Activated naive CD8-positive, alpha-beta T cell treated with anti-CD3 and anti-CD28 coated beads for 36 hours (primary cell): ENCODE data around the gene LIN9. TPM values are rescaled to one million over a fixed set of nuclear protein-coding genes. Genes with fewer than 3 reads are reported as not detected.

Experiments
- DNase-seq: peaks from one replicate; pipeline ENCODE4 v3.0.0; 2021
- H3K27ac Mint-ChIP-seq: one replicate; pipeline ENCODE4 v1.8.0; 2022; ENCODE audit warnings: mild to moderate bottlenecking, moderate library complexity, mixed read lengths
- H3K27me3 Mint-ChIP-seq: one replicate; pipeline ENCODE4 v1.8.0; 2022; ENCODE audit warnings: mild to moderate bottlenecking, mixed read lengths
- H3K36me3 Mint-ChIP-seq: one replicate; pipeline ENCODE4 v1.8.0; 2021; ENCODE audit warnings: mild to moderate bottlenecking, mixed read lengths
- H3K4me1 Mint-ChIP-seq: one replicate; pipeline ENCODE4 v1.8.0; 2021; ENCODE audit warnings: mixed read lengths
- H3K4me3 Mint-ChIP-seq: one replicate; pipeline ENCODE4 v1.8.0; 2022; ENCODE audit warnings: mild to moderate bottlenecking, moderate library complexity, mixed read lengths
- H3K9me3 Mint-ChIP-seq: one replicate; pipeline ENCODE4 v1.8.0; 2022; ENCODE audit warnings: mixed read lengths
- total RNA-seq, 2 experiments: library from RNA; stranded (reverse); gene quantifications; one replicate each; pipeline ENCODE4 v1.2.3, GENCODE V29; 2021

The LIN9 gene
- total RNA-seq, 2 experiments from 2014 or later, result 10.5 to 11.1 TPM

DNA sequence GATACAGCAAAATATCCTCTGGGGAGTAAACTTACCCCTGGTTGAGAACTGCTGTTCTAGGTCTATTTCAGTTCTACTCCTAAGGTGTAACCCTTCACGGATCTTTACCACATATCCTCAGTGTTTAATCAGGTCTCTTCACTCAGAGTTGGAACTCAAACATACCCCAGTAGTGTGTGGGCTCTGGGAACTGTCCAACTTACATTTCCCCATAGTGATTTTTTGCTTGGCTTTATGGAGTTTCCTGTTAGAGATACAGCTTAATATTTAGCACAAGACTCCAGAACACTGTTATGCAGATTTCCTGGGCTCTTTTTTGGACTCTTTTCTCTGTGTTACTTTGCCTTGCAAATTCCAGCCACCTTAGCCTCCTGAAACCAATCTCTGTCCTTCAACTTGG, 26.7 kb upstream of the LIN9 start:
- no peak for DNase-seq
- Mint-ChIP-seq H3K36me3 (no peaks in the 10 kb centered on the region), H3K27me3 (no peaks in the 10 kb centered on the region), H3K4me3 (no peak overlapping the region), H3K9me3 (peaks cover 3% of the 10 kb centered on the region), H3K27ac (no peak overlapping the region), H3K4me1 (peaks cover 10% of the 10 kb centered on the region)

DNA sequence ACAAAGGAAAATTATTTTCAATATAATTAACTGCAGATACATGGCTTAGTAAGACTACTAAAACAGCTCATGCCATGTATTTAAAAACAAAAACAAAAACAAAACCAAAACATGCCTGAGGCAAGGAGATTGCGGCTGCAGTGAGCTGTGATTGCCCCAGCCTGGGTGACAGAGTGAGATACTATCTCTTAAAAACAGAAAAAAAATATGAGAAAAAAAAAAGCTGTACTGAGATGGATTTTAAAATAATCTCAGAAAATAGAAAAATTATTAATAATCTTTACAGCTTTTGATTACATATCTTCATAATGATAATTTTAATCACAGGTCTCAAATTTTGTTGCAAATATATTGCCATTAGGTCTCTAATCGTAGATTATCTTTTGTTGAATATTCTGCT, 24.0 kb upstream of the LIN9 start:
- DNase-seq, result no peak
- no peak overlapping the region for H3K27ac Mint-ChIP-seq
- H3K36me3 Mint-ChIP-seq, result no peaks in the 10 kb centered on the region
- H3K4me1 Mint-ChIP-seq, result peaks cover 10% of the 10 kb centered on the region
- H3K4me3 Mint-ChIP-seq, result peak overlapping the region; percentile 48
- no peaks in the 10 kb centered on the region for H3K9me3 Mint-ChIP-seq
- no peaks in the 10 kb centered on the region for H3K27me3 Mint-ChIP-seq

DNA sequence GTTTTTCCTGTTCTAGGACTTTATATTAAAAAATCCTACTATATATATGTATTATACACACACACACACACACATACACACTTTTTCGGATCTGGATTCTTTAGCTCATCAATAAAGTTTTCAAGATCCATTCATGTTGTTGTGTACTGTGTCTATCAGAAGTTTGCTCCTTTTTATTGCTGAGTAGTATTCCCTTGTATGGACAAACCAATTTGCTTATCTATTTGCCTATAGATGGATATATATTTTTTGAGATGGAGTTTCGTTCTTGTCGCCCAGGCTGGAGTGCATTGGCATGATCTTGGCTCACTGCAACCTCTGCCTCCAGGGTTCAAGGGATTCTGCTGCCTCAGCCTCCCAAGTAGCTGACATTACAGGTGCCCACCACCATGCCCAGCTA, 20.3 kb upstream of the LIN9 start:
- Mint-ChIP-seq H3K4me1 (peaks cover 6% of the 10 kb centered on the region), H3K27ac (no peak overlapping the region), H3K9me3 (no peaks in the 10 kb centered on the region), H3K4me3 (no peak overlapping the region), H3K27me3 (no peaks in the 10 kb centered on the region), H3K36me3 (no peaks in the 10 kb centered on the region)
- no peak for DNase-seq

DNA sequence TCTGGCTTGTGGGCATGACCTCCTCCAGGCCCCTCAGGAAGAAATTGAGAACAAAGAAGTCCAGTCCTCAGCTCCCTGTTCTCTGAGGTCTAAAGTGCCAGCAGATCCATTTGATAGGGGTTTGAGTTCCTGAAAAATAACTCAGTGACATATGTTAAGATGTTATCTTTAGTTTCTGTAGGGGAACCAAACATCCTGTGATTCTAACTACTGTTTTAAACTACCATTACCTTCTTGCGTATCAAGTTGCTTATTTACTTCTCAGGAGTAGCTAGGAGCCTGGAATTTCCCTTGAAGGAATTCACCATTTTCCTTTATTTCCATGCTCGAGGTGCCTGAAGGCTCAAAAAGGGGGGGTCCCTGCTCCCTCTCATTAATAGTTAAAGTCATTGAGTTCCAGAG, 18.8 kb upstream of the LIN9 start:
- Mint-ChIP-seq H3K36me3 (no peaks in the 10 kb centered on the region), H3K27ac (no peak overlapping the region), H3K4me3 (no peak overlapping the region), H3K9me3 (no peaks in the 10 kb centered on the region), H3K27me3 (peaks cover 4% of the 10 kb centered on the region), H3K4me1 (no peaks in the 10 kb centered on the region)
- DNase-seq, result no peak

DNA sequence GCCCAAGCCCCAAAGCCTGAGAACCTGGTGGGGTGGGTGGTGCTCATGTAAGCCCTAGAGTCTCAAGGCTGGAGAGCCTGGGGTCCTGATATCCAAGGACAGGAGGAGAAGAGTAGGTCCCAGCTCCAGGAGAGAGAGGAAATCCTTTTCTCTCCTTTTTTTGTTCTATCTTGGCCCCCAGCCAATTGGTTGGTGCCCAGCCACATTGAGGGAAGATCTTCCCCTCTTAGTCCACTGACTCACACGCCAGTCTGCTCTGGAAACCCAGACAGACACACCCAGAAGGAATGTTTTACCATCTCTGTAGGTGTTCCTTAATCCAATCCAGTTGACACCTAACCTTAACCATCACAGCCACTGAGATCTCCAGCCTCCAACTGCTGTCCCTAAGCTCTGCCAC, 16.2 kb upstream of the LIN9 start:
- H3K36me3 Mint-ChIP-seq, result no peaks in the 10 kb centered on the region
- peaks cover 4% of the 10 kb centered on the region for H3K27me3 Mint-ChIP-seq
- no peaks in the 10 kb centered on the region for H3K9me3 Mint-ChIP-seq
- no peaks in the 10 kb centered on the region for H3K4me1 Mint-ChIP-seq
- H3K27ac Mint-ChIP-seq, result no peak overlapping the region
- H3K4me3 Mint-ChIP-seq, result no peak overlapping the region
- no peak for DNase-seq

DNA sequence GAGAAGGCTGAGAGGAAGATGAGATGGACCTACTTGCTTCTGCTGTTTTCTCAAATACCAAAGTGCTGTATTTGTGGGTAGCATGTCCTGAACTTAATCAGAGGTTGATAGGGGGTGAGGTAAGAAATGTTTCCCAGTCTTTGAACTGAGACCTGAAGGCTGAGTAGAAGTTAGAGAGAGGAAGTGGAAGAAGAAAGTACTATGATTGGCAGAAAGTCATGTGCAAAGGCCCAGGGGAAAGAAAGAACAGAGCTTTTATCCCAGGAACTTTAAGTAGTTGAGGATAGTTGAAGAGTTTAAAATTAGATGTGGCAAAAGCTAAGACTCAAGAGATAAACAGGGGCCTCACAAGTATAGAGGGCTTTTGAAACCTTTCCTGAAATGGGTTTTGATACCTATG, 15.5 kb upstream of the LIN9 start:
- H3K4me3 Mint-ChIP-seq, result no peak overlapping the region
- H3K36me3 Mint-ChIP-seq, result no peaks in the 10 kb centered on the region
- no peaks in the 10 kb centered on the region for H3K9me3 Mint-ChIP-seq
- H3K4me1 Mint-ChIP-seq, result no peaks in the 10 kb centered on the region
- DNase-seq, result no peak
- H3K27me3 Mint-ChIP-seq, result peaks cover 4% of the 10 kb centered on the region
- H3K27ac Mint-ChIP-seq, result no peak overlapping the region

DNA sequence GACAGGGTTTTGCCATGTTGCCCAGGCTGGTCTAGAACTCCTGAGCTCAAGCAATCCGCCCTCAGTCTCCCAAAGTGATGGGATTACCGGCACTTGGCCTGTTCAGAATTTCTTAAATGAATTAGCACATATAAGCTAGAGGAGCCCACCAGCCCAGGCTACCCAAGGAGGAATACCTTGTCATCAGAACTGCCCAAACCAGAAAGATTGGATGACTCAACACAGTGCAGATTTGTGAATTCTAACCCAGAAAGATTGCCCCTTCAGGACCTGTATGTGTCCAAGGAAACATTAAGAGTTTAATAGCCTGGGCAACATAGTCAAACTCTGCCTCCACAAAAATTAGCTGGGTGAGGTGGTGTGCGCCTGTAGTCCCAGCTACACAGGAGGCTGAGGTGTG, 14.0 kb upstream of the LIN9 start:
- Mint-ChIP-seq H3K27ac (no peak overlapping the region), H3K9me3 (no peaks in the 10 kb centered on the region), H3K4me1 (no peaks in the 10 kb centered on the region), H3K27me3 (peaks cover 9% of the 10 kb centered on the region), H3K4me3 (no peak overlapping the region), H3K36me3 (no peaks in the 10 kb centered on the region)
- no peak for DNase-seq

DNA sequence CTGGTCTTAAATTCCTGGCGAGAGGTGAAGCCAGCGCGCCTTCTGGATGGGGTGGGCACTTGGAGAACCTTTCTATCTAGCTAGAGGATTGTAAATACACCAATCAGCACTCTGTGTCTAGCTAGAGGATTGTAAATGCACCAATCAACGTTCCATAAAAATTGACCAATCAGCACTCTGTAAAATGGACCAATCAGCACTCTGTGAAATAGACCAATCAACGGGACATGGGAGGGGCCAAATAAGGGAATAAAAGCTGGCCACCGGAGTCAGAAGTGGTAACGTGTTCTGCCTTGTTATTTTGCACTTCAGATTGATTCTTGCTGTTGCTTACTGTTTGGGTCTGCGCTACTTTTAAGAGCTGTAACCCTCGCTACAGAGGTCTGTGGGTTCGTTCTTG, 12.0 kb upstream of the LIN9 start:
- Mint-ChIP-seq H3K9me3 (no peaks in the 10 kb centered on the region), H3K27ac (no peak overlapping the region), H3K4me1 (no peaks in the 10 kb centered on the region), H3K4me3 (no peak overlapping the region), H3K36me3 (no peaks in the 10 kb centered on the region), H3K27me3 (peaks cover 20% of the 10 kb centered on the region)
- no peak for DNase-seq

DNA sequence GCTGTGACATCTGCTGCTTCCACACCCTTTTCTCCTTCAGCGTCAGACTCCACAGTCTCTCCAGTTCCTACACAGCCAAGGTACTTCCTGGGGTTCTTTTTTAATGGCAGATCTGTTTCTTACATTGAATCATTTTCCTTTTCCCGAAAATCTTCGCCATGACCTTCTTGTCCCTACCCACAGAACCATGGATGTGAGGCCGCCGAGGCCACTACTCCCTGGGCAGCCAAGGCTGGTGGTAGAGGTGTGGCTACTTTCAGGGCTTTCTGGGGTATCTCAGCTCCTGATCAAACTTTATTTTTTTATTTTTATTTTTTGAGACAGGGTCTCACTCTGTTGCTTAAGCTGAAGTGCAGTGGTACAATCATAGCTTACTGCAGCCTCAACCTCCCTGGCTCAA, 9.5 kb upstream of the LIN9 start:
- no peak overlapping the region for H3K27ac Mint-ChIP-seq
- no peak overlapping the region for H3K4me3 Mint-ChIP-seq
- H3K36me3 Mint-ChIP-seq, result no peaks in the 10 kb centered on the region
- H3K9me3 Mint-ChIP-seq, result no peaks in the 10 kb centered on the region
- peaks cover 31% of the 10 kb centered on the region for H3K27me3 Mint-ChIP-seq
- no peaks in the 10 kb centered on the region for H3K4me1 Mint-ChIP-seq
- no peak for DNase-seq

DNA sequence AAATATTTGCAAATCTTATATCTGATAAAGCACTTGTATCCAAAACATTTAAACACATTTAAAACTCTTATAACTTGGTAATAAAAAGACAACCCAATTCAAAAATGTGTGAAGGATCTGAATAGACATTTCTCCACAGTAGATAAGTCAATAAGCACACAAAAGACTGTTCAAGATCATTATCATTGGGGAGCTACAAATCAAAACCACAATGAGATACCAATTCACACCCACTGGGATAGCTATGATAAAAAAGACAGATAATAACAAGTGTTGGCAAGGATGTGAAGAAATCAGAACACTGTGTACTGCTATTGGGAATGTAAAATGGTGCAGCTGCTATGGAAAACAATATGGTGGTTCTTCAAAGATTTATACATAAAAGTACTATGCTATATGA, 5.1 kb upstream of the LIN9 start:
- DNase-seq, result no peak
- H3K36me3 Mint-ChIP-seq, result no peaks in the 10 kb centered on the region
- no peaks in the 10 kb centered on the region for H3K9me3 Mint-ChIP-seq
- peaks cover 13% of the 10 kb centered on the region for H3K4me1 Mint-ChIP-seq
- H3K4me3 Mint-ChIP-seq, result no peak overlapping the region
- peaks cover 59% of the 10 kb centered on the region for H3K27me3 Mint-ChIP-seq
- no peak overlapping the region for H3K27ac Mint-ChIP-seq

DNA sequence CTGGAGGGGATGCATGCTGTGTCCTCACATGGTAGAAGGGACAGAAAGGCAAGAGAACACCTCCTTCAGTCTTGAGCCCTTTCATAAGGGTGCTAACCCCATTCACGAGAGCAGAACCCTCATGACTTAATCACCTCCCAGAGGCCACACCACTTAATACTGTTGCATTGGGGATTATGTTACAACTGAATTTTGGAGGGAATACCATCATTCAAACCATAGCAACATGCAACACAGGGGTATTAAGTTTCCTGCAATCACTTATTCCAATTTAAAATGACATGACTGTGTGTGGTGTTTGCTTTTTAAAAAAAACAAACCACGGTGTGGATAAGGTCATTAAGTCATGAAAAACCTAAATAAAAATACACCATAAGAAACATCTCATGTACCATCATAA, 3.1 kb upstream of the LIN9 start:
- H3K9me3 Mint-ChIP-seq, result no peaks in the 10 kb centered on the region
- no peaks in the 10 kb centered on the region for H3K36me3 Mint-ChIP-seq
- peaks cover 51% of the 10 kb centered on the region for H3K27me3 Mint-ChIP-seq
- no peak for DNase-seq
- no peak overlapping the region for H3K4me3 Mint-ChIP-seq
- peaks cover 16% of the 10 kb centered on the region for H3K4me1 Mint-ChIP-seq
- no peak overlapping the region for H3K27ac Mint-ChIP-seq

DNA sequence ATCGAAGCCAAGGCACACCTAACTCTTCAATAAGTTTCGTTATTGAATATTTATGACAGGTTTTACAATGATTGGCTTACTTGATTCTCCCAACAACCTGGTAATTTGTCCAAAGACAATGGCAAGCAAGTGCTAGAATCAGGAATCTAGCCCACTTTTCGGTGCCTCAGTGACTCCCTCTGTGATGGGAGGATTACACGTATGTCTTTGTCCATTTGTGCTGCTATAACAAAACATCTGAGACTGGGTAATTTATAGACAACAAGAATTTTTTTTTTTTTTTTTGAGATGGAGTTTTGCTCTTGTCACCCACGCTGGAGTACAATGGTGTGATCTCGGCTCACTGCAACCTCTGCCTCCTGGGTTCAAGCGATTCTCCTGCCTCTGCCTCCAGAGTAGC, 2.4 kb upstream of the LIN9 start:
- Mint-ChIP-seq H3K27ac (no peak overlapping the region), H3K27me3 (peaks cover 47% of the 10 kb centered on the region), H3K4me1 (peaks cover 19% of the 10 kb centered on the region), H3K36me3 (no peaks in the 10 kb centered on the region), H3K4me3 (no peak overlapping the region), H3K9me3 (no peaks in the 10 kb centered on the region)
- DNase-seq, result no peak

DNA sequence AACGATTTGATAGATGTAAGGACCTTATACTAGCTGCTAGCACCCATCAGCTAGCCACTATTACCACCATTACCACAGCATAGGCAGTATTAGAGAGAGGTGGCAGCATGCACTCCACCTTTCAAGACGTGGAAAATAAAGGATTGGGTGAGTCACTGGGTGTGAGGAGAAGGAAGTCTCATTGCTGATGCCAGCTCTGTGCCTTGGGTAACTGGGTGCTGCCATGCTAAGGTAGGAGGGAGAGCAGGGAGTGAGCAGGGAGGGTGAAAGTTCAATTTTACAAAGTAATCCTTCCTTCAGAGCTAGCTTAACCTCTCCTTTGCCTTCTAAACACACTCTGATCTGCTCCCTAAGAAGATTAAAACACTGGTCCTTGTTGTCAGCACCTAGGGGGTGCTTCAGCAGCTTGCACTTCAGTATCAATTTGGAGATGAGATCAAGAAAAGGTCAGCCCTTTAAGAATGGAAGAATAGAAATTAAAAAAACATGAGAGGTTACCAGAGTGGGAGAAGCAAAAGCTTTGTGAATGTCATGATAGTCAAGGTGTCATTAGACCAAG, 1.8 kb upstream of the LIN9 start:
- no peak for DNase-seq
- H3K4me3 Mint-ChIP-seq, result no peak overlapping the region
- H3K4me1 Mint-ChIP-seq, result peaks cover 21% of the 10 kb centered on the region
- peaks cover 1% of the 10 kb centered on the region for H3K36me3 Mint-ChIP-seq
- H3K27me3 Mint-ChIP-seq, result peaks cover 41% of the 10 kb centered on the region
- H3K27ac Mint-ChIP-seq, result no peak overlapping the region
- no peaks in the 10 kb centered on the region for H3K9me3 Mint-ChIP-seq

DNA sequence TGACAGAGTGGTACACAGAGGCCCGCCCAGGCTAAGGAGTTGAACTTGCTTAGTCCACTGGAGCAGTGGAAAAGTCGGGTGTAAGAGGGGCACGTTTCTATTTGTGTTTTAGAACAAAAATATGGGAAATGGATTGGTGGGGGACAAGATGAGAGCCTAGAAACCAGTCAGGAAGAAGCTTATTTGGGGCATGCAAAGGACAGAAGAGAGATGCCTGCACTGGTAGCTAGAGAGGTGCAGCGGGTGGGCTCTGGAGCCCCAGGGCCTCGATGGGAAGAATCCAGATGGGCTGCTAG, 1.2 kb upstream of the LIN9 start:
- no peak for DNase-seq
- no peak overlapping the region for H3K4me3 Mint-ChIP-seq
- H3K27ac Mint-ChIP-seq, result no peak overlapping the region
- no peaks in the 10 kb centered on the region for H3K9me3 Mint-ChIP-seq
- H3K27me3 Mint-ChIP-seq, result peaks cover 37% of the 10 kb centered on the region
- H3K4me1 Mint-ChIP-seq, result peaks cover 24% of the 10 kb centered on the region
- H3K36me3 Mint-ChIP-seq, result peaks cover 4% of the 10 kb centered on the region

DNA sequence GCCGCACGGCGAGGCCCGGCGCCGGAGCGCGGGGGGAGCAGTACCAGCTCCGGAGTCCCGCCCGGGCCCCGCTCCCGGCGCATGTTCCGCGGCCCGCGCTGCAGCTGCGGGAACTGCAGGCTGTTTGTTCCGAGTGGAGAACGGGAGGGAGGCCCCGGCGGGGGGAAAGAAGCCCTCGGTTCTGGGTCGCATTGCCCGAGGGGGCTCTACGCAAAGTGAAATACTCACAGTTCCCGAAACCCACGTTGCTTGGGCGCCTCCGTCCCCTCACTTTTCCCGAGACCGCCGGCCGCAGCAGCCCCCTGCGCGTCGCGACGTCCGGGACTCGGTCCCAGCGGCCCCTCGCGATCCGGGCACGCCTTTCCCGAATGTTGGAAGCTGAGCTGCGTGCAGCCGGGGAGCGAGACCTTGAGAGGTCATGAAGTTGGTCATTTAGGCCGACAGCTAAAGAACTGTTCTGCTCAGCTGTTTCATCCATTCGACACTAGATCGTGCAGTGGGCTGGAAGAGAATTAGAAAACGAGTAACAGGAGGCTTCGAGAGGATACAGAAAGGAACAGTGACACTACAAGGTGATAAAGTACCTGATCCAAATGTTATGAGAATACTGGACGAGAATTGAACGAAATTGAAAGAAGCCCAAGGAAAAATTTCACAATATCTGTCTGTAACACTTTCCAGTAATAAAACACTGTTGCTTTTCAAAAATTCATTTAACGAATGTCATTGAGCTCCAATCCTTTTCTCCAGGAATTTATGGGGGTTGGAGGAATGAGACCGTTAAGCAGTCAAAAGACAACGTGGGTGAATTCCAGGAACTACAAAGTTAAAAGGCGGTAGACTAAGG, 657 bp upstream of the LIN9 start:
- Mint-ChIP-seq H3K36me3 (peaks cover 4% of the 10 kb centered on the region), H3K4me1 (peaks cover 24% of the 10 kb centered on the region), H3K27me3 (peaks cover 36% of the 10 kb centered on the region), H3K9me3 (no peaks in the 10 kb centered on the region), H3K4me3 (peak overlapping the region; percentile 71), H3K27ac (peak overlapping the region; percentile 72)
- no peak for DNase-seq

DNA sequence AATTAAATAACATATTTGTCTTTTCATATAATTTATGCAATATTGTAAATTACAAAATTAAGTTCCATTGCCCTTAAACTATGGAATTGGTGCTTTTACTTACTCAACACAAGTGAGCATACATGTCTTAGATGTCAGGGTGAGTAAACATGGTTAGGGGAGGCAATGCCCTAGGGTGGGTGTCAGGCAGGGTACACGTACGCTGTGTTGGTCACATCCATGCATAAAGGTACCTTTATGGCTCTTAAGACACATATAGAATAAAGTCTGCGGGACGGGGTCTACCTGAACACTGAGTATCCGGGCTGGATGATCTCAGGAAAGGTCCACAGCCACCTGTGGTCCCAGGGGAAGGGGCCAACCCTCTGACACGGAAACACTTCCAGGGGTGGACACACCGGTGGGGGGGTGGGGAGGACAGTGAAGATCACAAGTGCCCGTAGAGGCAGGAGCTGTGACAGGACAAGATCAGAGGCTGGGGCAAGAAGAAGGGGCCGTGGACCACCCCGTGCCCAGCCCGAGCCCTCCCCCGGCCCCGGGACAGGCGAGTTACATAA, 720 bp downstream of the LIN9 start:
- Mint-ChIP-seq H3K27ac (peak overlapping the region; percentile 84), H3K27me3 (peaks cover 26% of the 10 kb centered on the region), H3K4me1 (peaks cover 24% of the 10 kb centered on the region), H3K36me3 (peaks cover 4% of the 10 kb centered on the region), H3K4me3 (peak overlapping the region; percentile 91), H3K9me3 (no peaks in the 10 kb centered on the region)
- DNase-seq, result no peak
